ENCODE measurements around the gene CKS1B.

DNA sequence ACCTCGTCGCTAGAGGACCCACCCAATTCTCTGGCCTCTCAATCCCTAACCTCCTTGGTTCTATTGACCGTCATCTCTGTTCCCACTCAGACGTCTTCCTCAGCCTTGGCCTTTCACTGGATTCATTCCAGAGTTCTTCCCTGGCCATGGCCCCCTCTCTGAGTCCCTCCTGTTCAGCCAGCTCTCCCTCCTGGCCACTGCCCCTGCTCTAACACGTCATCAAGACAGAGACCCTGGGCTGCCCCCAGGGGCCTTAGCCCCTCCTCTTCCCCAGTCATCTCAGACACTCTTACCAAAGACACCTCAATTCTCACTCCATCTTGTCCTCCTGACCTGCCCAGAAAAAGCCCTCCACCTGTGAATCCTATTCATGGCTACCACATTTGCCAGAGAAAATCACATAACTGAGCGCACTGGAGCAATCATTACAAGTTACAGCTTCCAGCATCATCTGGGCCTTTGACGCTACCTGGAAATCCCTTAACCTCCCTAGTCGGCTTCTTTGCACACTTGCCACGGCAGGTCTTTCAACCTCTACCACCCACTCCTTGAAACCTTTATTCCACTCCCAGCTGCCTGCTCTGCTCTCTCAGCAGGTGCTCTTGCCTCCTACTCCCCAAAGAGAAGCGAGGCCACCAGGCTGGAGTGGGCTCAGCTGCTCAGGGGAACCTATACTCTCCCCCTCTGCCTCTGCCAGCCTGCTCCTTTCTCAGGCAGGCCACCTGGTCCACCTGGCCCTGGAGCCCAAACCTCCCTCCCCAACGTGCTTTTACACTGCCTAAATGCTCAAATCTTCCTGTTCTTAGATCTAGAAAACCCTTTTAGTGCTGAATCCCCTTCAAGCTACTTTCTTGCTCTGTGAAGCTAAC lies 45.1 kb downstream of the CKS1B start:
- TF ChIP-seq, protein P1, sequence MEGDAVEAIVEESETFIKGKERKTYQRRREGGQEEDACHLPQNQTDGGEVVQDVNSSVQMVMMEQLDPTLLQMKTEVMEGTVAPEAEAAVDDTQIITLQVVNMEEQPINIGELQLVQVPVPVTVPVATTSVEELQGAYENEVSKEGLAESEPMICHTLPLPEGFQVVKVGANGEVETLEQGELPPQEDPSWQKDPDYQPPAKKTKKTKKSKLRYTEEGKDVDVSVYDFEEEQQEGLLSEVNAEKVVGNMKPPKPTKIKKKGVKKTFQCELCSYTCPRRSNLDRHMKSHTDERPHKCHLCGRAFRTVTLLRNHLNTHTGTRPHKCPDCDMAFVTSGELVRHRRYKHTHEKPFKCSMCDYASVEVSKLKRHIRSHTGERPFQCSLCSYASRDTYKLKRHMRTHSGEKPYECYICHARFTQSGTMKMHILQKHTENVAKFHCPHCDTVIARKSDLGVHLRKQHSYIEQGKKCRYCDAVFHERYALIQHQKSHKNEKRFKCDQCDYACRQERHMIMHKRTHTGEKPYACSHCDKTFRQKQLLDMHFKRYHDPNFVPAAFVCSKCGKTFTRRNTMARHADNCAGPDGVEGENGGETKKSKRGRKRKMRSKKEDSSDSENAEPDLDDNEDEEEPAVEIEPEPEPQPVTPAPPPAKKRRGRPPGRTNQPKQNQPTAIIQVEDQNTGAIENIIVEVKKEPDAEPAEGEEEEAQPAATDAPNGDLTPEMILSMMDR (IDR thresholded peaks at IDR 0.05; ENCODE audit: insufficient read depth, low read length) = no peak
- TF ChIP-seq POLR2AphosphoS5 (IDR thresholded peaks at IDR 0.05; ENCODE audit: low read depth) = no peak

Measured in HL-60 (cell line).